Measurements from ENCODE around the gene TMEM26.

The TMEM26 gene

DNA sequence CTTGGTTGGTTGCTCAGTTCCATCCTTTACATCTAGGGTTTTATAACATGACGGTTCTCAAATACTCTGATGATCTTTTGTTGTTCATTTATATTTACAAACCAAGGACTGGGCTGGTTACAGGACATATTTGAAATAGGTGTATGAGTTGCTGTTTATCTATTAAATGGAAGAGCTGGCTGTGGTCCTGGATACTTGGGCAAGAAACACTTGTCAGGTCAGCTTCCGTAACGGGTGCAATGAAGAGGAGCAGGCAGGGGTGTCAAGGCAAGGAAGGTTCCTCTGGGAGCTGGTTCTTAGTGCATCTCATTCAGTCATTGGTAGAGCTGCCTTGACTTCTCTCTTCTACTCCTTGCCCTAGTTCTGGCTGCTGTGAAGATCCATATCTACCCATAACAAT lies 4.8 kb upstream of the TMEM26 start:
- DNase-seq, result no peak

DNA sequence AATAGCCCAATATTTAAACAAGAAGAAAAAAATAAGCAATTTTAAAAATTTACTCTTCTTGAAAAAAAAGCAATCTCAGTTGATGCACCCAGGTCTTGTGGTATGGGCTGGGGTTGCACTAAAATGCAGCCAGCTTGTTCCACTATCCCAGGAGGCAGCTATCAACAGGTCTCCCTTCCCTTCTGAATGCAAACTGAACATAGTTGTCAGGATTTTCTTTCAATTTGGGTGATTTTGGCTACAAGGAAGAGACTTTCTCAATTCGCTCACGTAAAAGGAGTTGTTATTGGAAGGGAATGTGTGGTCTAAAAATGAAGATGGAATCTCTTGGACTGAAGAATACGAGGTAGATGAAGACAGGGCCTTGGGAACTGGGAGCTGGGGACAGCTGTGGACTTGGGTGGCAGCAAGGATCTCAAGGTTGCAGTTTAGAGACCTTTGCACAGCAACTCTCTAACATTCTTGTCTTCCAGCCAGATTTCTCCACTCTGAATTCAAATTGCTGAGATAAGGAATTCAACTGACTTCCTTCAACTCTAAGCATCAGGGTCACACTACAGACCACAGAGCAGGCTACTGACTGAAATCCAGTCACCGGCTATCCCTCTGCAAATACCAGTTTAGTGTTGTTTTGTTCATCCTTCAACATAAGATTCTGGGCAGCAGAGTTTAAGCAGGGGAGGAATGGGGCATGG lies 3.1 kb upstream of the TMEM26 start:
- DNase-seq, result no peak

DNA sequence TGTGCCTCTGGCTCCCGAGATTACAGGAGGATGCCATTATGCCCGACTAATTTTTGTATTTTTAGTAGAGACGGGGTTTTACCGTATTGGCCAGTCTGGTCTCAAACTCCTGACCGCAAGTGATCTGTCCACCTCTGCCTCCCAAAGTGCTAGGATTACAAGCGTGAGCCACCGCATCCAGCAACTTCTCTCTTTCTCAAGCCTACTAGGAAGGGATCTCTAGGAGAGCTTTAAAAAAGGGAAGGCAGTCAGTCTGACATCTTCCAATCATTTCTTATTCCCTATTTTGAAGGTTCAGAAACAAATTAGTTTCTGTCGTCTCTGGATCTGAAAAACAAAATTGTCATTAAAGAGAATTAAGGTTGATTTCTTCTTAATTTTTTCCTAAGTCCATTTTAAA lies 2.5 kb upstream of the TMEM26 start:
- no peak for DNase-seq

DNA sequence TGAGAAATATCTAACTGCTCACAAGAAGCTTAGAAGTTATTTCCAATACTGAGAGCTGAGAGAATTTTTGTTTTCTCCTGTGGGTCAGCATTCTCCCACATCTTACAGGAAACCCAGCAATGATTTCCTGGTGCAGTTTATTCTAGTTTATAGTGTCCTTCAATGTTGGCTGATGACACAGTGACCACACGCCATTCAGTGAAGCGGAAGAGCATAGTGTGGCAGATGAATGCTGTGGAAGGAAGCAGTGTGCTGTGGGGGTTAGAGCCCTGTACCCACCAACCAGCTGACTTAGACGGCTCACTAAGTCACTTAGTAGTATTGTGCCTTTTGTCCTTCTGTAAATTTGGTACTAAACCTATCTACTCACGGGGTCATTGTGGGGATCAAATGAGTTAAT lies 1.4 kb upstream of the TMEM26 start:
- DNase-seq, result no peak

DNA sequence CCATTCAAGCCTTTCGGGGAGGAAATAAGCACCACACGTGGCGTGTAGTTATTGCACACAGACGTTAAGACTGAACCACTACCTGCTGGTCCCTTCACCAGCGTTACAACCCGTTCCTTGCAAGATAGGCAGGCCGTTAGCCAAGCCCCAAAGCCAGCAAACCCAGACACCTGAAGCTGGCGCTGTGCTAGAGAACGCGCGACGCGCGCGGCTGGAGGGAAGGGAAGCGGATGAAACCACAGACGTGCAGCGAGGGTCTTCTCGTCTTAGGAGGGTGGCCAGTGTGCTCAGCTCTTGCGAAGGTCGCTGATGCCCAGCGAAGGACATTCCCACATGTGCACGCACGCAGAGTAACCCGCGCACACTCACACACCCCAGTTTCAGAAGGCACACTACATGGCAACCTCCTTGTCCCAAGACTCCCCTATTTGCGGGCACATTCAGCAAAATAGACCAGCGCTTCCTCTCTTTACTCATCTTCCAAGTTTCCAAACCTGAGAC lies 980 bp downstream of the TMEM26 start:
- DNase-seq, result peak; percentile 54

DNA sequence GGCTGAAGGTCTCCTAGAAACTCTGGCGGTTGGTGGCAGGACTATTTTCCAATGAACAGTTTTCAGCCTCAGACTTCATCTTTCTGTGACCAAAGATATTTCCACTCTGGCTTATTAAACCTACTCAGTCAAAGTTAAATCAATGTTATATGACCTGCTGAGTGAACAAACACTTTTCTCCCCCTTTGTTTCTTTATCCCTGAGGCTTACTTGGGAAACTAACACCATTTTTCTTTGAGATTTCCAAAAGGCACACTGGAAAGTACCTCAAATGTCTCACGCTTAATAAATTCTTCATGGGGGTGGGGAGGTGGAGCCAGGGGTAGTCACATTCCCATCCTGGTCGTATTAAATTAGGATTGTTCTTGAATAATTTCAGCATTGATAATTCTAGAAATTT lies 1.8 kb downstream of the TMEM26 start:
- no peak for DNase-seq

DNA sequence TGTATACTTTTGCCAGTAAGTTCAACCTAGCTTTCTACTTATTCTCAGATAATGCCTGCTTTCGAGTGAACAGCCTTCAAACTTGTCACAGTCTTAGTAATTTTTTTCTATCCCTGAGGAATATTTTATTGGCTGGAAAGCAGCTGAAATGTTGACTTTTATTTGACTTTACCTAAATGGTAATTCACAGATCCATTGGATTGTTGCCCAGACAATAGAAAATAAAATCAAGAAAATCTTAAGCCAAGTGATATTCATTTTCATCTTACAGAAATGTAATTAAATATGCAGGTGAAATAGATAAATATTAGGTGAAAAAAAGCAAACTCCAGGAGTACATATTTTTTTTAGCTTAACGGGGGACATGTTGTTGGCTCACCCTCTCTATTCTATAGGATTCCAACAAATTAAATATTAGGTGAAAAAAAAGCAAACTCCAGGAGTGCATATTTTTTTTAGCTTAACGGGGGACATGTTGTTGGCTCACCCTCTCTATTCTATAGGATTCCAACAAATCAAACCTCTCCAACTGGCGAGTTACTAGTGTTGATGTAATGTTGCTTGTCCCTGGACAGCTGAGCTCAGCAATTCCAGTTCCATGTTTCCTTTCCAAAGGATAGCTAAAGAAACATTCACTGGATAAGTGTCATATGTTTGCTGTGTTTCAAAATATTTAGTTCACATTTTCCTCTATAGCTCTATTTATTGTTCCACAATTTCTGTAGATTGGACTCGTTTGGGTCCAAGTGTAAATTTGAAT lies 4.2 kb downstream of the TMEM26 start:
- no peak for DNase-seq

DNA sequence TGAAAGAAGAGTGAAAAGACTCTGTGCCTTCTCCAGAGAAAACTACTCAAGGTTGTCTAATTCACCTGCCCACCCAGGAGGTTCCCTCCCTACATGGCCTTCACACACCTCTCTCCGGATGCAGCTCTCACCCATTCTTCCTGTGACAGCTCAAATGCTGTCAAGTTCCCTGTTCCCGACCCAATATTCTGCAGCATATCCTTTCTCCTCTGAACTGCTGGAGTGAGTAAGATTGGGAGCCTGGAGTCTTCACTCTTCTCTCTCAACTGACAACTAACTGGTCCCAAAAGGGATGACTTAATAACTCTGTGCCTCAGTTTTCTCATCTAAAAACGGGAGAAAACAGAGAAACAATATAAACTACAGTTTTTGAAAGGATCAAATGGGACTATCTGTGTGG lies 5.1 kb downstream of the TMEM26 start:
- DNase-seq, result no peak

DNA sequence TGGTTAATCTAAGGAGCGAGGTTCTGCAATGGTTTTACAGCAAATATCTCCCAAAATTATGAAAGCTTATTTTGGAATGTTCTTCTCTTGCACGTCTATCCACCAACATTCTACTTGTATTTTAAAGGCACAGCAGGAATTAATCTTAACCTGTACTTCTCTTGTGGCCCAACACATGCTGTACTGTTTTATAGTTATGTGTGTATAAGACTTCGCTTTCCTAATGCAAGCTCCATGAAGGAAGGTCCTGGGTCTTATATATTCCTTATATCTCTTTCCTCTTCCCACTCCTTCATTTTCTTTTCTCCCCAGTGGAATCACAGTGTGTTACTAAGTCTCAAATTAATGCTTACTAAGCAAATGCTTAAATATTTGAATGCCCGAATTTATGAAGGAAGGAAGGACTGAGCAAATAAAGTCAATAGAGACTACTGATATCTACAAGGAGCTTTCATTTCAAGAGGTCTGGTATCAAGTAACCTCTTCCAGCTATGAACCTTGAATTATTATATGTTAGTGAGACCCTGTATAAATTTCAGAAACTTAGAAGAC lies 14.0 kb downstream of the TMEM26 start:
- DNase-seq, result no peak

DNA sequence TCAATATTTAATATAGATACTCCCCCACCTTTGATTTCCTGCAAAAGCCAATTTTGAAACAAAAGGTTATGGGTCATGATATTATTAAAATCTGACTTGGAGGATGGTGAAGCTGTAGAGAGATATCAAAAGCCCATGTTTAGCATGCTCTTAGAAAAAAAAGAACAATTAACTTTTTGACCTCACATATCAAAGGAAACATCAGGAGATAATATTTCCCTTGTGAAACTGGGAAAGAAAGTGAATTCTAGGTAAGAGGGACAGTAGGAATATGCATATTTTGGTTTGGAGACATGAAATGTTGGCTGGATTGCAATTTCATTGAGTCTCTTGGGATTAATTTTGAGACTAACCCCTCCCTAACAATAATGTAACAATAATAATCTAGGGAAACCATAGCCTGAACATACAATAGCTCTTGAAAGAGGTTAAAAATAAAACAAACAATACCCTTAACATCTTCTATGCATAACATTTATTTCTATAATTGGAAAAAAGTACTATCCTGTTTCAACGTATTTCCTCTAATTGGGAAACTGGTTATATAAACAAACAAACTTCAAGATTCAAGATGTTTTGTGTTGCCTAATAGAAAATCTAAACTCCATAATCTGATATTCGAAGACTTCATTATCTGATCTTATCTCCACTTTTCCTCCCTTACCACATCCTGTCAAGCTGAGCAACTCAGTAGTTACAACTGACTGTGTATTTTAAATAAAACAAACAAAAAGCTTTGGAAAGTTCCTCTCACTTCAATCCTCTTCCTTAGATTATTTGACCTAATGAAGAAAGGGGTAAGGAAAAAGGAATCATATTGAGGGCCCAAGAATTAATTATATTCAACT lies 14.8 kb downstream of the TMEM26 start:
- DNase-seq, result no peak

DNA sequence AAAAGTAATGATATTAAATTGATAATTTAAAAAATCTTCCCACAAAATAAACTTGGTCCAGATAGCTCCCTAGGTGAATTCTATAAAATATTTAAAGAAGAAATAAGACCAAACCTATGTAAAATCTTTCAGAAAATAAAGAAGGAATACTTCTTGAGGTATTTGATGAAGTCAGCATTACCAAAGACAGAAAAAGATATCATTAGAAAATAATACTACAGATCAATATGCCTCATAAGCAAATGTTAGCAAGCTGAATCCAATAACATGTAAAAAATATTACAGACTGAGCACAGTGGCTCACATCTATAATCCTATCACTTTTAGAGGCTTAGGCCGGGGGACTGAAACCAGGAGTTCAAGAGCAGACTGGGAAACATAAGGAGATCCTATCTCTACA lies 30.0 kb downstream of the TMEM26 start:
- no peak for DNase-seq

DNA sequence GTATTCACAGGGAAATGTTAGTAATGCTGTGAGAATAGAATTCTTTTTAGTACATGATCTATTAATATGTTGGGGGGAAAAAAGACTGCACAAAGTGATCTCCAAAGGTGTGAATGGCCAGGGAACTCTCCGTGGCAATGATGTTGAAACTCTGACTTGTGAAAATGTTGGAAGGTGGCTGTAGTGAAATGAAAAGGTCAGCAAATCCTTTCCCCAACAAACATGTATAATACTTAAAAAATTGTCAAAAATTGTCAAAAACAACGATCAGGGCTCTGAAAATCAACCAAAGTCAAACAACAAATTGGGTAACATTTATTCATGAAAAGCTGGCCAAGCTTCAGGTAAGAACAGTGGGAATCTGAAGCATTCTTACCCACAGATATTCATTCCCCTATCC lies 35.5 kb downstream of the TMEM26 start:
- DNase-seq, result no peak

DNA sequence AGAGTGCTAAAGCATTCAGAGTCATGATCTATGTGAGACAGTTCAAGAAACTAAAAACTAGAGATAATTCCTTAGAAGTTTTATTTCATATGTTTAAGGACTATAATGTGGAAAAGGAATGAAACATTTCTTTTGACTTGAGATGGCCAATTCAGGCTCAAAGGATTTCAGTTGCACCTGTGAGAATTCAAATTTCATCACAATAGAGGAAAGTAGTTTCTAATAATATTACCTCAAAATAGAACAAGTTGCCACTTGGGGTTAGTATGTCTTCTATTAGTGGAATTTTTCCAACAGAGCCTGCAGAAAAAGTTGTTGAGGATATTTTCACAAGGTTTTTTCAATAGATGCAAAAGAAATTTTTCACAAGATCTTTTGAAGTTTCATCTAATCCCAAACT lies 37.4 kb downstream of the TMEM26 start:
- DNase-seq, result no peak

DNA sequence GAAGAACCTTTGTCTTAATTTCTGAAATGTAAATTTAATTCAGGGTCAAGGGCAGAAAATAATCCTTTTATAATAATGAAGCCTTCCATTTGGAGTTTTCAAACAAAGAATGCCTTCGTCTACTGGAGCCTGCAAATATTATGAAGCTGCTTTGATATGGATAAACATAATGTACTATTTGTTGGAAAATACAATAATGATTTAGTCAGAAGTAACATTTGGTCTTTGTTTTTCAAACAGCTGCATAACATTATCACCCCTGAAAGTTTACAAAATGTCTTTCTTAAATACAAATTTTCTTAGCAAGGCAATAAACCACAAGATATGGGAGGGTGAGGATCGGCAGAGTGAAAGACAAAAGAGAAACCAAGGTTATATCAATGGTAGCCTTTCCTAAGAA lies 41.5 kb downstream of the TMEM26 start:
- no peak for DNase-seq

DNA sequence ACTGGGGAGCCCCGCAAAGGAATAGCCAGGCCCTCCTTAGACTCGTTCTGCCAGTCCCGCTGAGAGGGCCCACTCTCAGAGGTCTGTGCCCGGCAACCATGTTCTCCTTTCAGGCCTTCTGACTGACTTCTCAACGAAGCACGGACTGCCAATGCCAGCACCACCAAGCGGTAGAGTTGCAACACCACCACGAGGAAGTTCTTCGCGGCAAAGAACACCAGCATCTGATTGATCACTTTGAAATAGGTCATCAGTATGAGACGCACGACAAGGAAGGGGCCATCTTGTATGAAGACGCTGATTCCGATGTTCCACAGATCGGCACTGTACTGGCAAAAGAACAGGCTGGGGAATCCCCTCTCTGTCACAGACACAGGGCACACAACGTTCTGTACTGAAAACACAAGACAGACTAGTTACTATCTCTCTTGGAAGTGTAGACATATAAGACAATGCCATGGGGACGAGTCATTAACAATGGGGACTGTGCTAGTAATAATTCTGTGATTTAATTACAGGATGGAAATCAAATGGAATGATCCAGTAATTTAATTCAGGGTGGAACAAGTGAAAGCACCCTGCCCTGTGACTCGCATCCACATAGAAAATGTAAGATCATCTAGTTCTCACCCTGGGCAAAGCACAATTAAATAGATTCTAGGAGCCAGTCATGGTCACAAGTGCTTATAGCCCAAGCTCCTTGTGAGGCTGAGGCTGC lies 42.7 kb downstream of the TMEM26 start:
- DNase-seq, result no peak

DNA sequence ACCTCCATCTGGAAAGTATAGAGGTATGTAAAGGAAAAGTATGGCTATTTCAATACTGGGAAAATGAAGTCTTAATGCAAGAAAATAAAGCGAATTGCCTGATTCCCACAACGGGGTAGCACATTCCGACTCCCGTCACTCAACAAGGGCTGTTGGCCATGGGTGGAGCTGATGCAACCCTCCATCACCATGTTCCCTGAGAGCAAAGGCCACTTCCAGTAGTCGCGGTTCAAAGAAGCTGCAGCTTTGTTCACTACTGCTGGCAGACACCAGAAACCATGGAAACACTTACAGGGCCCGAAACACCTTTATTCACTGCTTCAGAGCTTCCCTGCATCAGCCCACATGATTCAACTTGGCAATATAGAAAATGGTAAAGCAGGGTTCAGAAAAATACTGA lies 44.0 kb downstream of the TMEM26 start:
- no peak for DNase-seq

DNA sequence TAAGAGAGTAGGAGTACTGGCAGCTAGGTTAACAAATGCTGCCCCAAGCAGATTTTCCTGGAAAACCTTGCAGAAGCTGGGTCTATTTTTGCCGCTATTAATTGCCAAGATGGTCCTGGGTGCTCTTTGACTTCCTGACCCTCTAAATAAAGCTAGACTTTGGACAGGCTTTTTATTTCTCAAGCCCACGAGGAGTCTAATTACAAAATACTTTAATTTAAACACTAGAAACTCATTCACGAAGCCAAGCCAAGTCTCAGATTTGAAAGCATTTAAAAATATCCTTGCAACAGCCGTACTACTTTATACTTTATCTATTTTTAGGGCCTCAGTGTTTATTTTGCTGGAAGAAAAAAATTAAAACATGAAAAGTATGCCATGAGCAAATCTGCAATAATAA lies 45.1 kb downstream of the TMEM26 start:
- no peak for DNase-seq

DNA sequence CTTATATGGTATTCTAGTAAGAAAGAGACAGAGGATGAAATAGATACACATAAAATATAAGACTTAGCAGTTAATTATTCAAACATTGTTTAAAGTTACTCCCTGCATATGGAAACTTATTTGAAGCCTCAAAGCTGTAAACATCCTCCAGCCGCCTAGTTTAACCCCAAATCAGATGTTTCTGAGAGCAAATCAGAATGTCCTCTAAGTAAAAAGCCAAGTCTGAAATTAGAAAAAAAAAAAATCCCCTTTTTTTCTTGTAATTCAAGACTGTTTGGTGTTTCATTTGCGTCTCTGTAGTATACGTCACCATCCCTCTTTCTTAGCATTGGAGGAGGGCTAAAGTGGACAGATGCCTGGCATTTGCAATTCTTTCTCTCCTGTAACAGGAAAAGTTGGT lies 46.4 kb downstream of the TMEM26 start:
- DNase-seq, result no peak

DNA sequence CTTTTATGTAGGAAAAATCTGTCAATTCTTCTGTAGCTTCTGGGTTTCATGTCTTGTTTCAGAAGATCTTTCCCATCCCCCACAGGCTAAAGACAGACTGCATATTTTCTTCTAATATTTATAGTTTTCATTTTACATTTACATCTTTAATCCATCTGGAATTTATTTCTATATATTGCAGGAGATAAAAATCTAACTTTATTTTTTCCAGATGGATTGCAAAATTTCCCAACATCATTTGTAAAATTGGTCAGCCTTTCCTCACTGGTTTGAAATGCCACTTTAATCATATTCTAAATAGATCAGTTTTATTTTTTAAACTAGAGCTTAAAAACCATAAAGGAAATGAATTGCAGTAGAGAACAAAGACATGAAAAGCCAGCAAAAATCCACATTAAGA lies 46.9 kb downstream of the TMEM26 start:
- DNase-seq, result no peak

DNA sequence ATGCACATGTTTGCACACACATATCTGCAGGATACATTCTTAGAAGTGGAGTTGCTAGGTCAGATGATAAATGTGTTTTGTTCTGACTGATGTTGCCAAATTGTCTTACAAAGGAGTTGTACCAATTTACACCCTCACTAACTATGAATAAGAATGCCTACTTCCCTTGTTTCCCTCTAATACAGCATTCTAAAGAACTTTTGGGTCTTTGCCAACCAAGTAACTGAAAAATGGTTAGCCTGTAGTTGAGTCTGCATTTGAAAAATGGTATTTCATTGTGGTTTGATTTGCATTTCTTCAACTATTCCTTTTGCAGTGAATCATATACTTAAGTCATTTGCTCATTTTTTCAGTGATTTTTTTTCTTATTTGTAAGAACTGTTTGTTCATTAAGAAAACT lies 48.4 kb downstream of the TMEM26 start:
- DNase-seq, result no peak

DNA sequence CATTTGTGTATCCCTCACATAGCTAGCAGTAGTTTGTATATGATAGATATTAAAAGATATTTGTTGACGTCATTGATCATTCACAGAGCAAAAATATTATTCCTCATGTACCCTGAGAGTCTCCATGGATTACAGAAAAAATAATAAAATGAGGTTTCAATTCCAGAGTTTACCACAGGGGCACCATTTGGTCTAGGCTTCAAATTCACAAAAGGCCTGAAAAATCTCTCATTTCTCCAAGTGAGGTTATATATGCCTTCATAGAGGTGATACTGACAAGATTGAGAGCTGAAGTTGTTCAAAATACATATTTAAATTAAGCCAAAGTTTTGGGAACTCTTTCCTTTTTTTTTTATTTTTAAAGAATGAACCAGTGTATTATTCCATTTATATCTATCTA lies 52.7 kb downstream of the TMEM26 start:
- no peak for DNase-seq

DNA sequence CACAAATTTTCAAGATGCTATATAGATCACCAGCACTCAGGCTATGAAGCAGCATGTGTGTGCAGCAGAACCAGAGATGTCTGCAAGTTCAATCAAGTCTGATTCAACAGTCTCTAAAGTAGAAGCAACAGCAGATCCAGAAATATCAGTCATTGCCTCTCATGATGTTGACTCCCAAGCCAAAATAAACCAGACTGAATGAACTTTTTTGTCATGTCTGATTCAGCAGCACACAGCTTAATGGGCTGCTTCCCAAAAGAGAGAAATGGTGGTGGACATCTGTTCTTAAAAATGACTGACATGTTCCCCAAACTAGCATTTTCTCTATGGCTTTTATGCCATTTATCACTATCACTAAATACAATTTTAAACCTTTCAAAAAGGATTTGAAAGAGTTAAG lies 53.8 kb downstream of the TMEM26 start:
- no peak for DNase-seq

Data from right forelimb (tissue), 1 donor.